HFFc6 (cell line): ENCODE measurements around the gene CDH13. TPM values are rescaled to one million over a fixed set of nuclear protein-coding genes. Genes with fewer than 3 reads are reported as not detected.

Source experiments
- DNase-seq: peaks from one replicate; pipeline ENCODE4 v3.0.0-alpha.2; 2018
- H3K27ac Mint-ChIP-seq: 2 replicates; pipeline ENCODE4 v1.8.0; 2020; ENCODE audit warnings: mild to moderate bottlenecking, mixed read lengths
- H3K27me3 Mint-ChIP-seq: 2 replicates; pipeline ENCODE4 v1.8.0; 2021; ENCODE audit warnings: mild to moderate bottlenecking, moderate library complexity, mixed read lengths; ENCODE audit not compliant: insufficient read depth
- H3K36me3 Mint-ChIP-seq: 2 replicates; pipeline ENCODE4 v1.8.0; 2021; ENCODE audit warnings: low read depth, mixed read lengths
- H3K4me1 Mint-ChIP-seq: 2 replicates; pipeline ENCODE4 v1.8.0; 2020; ENCODE audit warnings: low read depth, mixed read lengths
- H3K4me3 Mint-ChIP-seq: 2 replicates; pipeline ENCODE4 v1.8.0; 2020; ENCODE audit warnings: mild to moderate bottlenecking, moderate library complexity, mixed read lengths
- H3K9me3 Mint-ChIP-seq: 2 replicates; pipeline ENCODE4 v1.8.0; 2020; ENCODE audit warnings: mild to moderate bottlenecking, mixed read lengths
- total RNA-seq, 6 experiments: library from RNA; stranded (reverse); fragmentation: NEBNext Ultra II Directional; extraction: Animal tissue kit (Norgen Biotek cat#: 25700); gene quantifications; 2 replicates in 1 of 6; 3 replicates in 5 of 6; pipeline ENCODE4 v1.2.3, GENCODE V29; 2021
- TF ChIP-seq, protein P1 (sequence below): fragments of 200-600 bp; sonication (generic); IDR thresholded peaks from 2 replicates; pipeline ENCODE4 v1.5.0; 2021; ENCODE audit warnings: antibody characterized with exemption, mild to moderate bottlenecking

The CDH13 gene
- total RNA-seq, 6 experiments from 2014 or later = 3.6 to 14.7 (median 4.7) TPM

DNA sequence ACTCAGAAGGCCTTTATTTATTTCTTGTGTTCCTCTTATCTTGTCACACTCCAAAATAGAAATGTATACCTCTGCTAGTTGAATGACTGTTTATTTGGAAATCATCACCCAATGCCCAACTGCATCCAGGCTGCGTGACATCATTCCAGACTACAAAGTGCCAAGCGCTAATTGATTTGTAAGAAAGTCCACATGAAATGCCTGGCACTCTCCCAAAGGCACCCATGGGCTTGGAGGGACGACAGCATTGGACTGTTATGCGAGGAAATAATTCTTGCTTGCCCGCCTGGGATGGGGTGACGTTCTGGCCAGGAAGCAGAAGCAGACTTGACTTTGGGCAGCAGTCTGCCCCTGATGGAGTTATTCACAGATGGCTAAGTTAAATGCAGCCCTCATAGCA, 165.9 kb downstream of the CDH13 start:
- Mint-ChIP-seq H3K27me3 (peaks cover 2% of the 10 kb centered on the region; the same call in 1 of the 2 replicates), H3K27ac (no peak overlapping the region), H3K4me1 (no peaks in the 10 kb centered on the region), H3K4me3 (no peak overlapping the region), H3K36me3 (peaks cover 4% of the 10 kb centered on the region; the same call in 1 of the 2 replicates), H3K9me3 (peaks cover 4% of the 10 kb centered on the region; the same call in 1 of the 2 replicates)
- no peak for DNase-seq
- TF ChIP-seq, protein P1, sequence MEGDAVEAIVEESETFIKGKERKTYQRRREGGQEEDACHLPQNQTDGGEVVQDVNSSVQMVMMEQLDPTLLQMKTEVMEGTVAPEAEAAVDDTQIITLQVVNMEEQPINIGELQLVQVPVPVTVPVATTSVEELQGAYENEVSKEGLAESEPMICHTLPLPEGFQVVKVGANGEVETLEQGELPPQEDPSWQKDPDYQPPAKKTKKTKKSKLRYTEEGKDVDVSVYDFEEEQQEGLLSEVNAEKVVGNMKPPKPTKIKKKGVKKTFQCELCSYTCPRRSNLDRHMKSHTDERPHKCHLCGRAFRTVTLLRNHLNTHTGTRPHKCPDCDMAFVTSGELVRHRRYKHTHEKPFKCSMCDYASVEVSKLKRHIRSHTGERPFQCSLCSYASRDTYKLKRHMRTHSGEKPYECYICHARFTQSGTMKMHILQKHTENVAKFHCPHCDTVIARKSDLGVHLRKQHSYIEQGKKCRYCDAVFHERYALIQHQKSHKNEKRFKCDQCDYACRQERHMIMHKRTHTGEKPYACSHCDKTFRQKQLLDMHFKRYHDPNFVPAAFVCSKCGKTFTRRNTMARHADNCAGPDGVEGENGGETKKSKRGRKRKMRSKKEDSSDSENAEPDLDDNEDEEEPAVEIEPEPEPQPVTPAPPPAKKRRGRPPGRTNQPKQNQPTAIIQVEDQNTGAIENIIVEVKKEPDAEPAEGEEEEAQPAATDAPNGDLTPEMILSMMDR = no peak

DNA sequence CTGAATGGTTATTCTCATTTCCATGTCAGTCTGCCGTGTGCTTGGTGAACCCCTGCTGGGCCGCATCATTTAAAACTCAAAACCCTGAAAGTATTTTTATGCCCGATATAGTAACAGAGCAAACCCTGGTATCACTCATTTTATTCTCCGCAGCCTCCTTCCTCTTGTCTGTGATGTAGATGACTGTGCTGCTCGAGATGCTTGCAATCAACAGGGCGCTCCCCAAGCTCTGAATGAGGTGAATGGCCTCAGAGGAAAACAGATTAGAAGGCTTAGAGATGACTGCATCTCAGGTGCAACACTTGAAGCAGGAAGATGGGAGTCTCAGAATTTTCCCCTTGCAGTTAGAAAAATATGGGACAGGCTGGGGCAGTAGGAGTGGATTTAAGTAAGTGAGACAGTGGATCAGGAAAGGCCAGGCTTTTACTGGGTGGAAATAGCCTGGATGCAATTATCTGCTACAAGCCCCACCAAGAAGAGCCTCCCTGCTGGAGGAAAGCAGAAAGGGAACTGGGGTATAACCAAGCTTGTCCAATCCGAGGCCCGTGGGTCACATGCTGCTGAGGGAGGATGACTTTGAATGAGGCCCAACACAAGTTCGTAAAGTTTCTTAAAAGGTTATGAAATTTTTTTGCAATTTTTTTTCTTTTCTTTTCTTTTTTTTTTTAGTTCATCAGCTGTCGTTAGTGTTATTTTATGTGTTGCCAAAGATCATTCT, 166.9 kb downstream of the CDH13 start:
- Mint-ChIP-seq H3K27ac (no peak overlapping the region), H3K9me3 (peaks cover 4% of the 10 kb centered on the region; the same call in 1 of the 2 replicates), H3K4me3 (no peak overlapping the region), H3K36me3 (peaks cover 4% of the 10 kb centered on the region; the same call in 1 of the 2 replicates), H3K27me3 (peaks cover 2% of the 10 kb centered on the region; the same call in 1 of the 2 replicates), H3K4me1 (no peaks in the 10 kb centered on the region)
- no peak for DNase-seq
- TF ChIP-seq, protein P1 = no peak

DNA sequence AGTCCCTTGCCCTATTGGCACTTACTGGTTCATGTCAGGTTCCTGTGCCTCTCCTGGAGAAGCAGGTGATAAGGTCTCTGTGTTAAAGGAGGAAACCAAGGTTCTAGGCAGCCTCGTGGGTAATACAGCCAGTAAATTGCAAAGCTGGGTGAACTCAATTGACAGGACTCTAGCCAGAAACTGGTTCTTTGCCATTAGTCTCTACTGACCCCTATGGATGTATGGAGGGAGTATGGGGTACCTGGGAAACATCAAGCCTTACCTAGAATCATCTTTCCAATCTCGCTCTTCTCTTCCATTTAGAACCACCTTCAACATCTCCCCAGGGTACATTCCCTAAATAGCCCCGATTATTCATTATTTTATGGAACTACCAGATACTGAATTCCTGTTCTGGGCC, 169.3 kb downstream of the CDH13 start:
- no peak overlapping the region for H3K4me3 Mint-ChIP-seq
- no peaks in the 10 kb centered on the region for H3K9me3 Mint-ChIP-seq

DNA sequence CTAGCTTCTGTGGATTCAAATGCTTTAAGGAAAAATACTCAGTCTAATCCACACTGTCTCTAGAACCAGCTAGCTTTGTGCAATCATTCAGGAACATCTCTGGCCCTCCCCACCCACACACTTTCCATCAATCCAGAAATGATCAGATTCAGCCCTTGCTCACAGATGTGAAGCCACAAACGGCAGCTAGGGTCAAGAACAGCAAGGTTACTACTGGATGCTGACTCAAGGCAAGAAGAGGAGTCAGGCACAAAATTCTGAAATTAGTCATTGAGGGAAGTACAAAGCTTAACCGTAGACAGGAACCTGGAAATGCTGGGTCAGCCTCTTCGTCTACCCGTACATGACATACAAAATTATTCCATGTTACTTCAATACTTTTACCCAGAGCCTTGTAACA, 174.6 kb downstream of the CDH13 start:
- Mint-ChIP-seq H3K9me3 (no peaks in the 10 kb centered on the region), H3K36me3 (peaks cover 5% of the 10 kb centered on the region; the same call in 1 of the 2 replicates), H3K27ac (no peak overlapping the region), H3K4me1 (no peaks in the 10 kb centered on the region; the same call in 1 of the 2 replicates), H3K27me3 (no peaks in the 10 kb centered on the region), H3K4me3 (no peak overlapping the region)
- TF ChIP-seq, protein P1 = no peak
- DNase-seq = no peak

More for the DNA sequence above, 169.3 kb downstream of the CDH13 start:
- Mint-ChIP-seq H3K36me3 (no peaks in the 10 kb centered on the region), H3K4me1 (no peaks in the 10 kb centered on the region; the same call in 1 of the 2 replicates), H3K27ac (no peak overlapping the region), H3K27me3 (no peaks in the 10 kb centered on the region; the same call in 1 of the 2 replicates)
- TF ChIP-seq, protein P1 = no peak
- DNase-seq = no peak

DNA sequence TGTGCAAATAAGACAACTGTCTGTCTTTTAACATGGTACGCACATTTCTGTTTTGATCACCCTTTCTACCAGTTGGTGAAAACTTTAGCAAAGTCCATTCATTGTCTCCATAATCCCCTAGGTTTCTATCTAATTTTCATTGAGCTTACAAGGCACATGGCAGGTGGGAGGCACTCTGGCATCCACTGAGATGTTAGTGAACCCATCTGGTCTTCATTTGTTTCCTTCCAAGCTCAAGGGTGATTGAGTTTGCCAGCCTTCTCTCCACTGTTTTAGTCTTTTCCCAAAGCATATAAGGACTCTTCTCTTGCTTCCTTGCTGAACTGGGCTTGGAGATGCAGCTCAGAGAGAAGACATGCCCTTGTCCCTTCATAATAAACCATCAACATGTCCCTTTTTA, 179.1 kb downstream of the CDH13 start:
- H3K9me3 Mint-ChIP-seq = no peaks in the 10 kb centered on the region
- DNase-seq = no peak
- H3K27ac Mint-ChIP-seq = no peak overlapping the region
- no peaks in the 10 kb centered on the region; the same call in 1 of the 2 replicates for H3K4me1 Mint-ChIP-seq
- no peak overlapping the region for H3K4me3 Mint-ChIP-seq
- TF ChIP-seq, protein P1 = no peak
- H3K27me3 Mint-ChIP-seq = 0 out of 2 replicates have a peak, but pooled peaks cover 2% of the 10 kb centered on the region
- peaks cover 5% of the 10 kb centered on the region; the same call in 1 of the 2 replicates for H3K36me3 Mint-ChIP-seq
